K562 (cell line): ENCODE measurements around the gene CCNL2. TPM values are rescaled to one million over a fixed set of nuclear protein-coding genes. Genes with fewer than 3 reads are reported as not detected.

Experiments
- CHD2 ChIP-seq: IDR thresholded peaks from 2 replicates; pipeline ENCODE4 v1.6.1; 2011; ENCODE audit warnings: low read depth, low read length
- FOXO4 ChIP-seq: fragments of 450-650 bp; formaldehyde crosslinking; IDR thresholded peaks from 2 replicates; pipeline ENCODE4 v1.4.0; 2020; ENCODE audit warnings: mild to moderate bottlenecking, moderate library complexity
- HEY1 ChIP-seq: fragments of 250-450 bp; sonication (Bioruptor Pico); IDR thresholded peaks from 2 replicates; pipeline ENCODE4 v1.5.0; 2020; ENCODE audit warnings: mild to moderate bottlenecking, moderate library complexity, borderline replicate concordance
- NCOA4 ChIP-seq: fragments of 450-650 bp; IDR thresholded peaks from 2 replicates; pipeline ENCODE4 v1.6.1; 2018; ENCODE audit warnings: mild to moderate bottlenecking; ENCODE audit not compliant: partially characterized antibody
- PHB2 ChIP-seq: fragments of 450-650 bp; IDR thresholded peaks from 2 replicates; pipeline ENCODE4 v1.6.1; 2017; ENCODE audit warnings: low read depth
- SRSF1 ChIP-seq: fragments of 200-400 bp; formaldehyde crosslinking; IDR thresholded peaks from 2 replicates; pipeline ENCODE4 v1.6.1; 2017; ENCODE audit warnings: mild to moderate bottlenecking, low read depth, low read length, moderate library complexity
- polyA plus RNA-seq, 8 experiments: library from polyadenylated mRNA; depleted of rRNA in 4 of 8; stranded (reverse) in 5 of 8; unstranded in 3 of 8; fragments of >200 nt; fragmentation: Nextera tagmentation in 2 of 8; fragmentation: Illumina TruSeq in 1 of 8; extraction: Ambion mirVana in 2 of 8; extraction: Trizol in 1 of 8; gene quantifications; 2 replicates each; pipeline versions ENCODE4 v1.2.1 to v1.2.3, GENCODE V29; 2011 to 2014; ENCODE audit warnings: inconsistent platforms in 1 of 8, missing spikeins in 1 of 8
- total RNA-seq, 7 experiments: library from RNA; depleted of rRNA in 6 of 7; stranded (reverse); fragments of >200 nt in 6 of 7; fragmentation: Illumina TruSeq in 2 of 7; extraction: Trizol in 2 of 7; gene quantifications; 2 replicates each; pipeline versions ENCODE4 v1.2.1 to v1.2.3, GENCODE V29; 2011 to 2021; ENCODE audit warnings: low replicate concordance in 1 of 7
- TF ChIP-seq, protein P1 (sequence below): sonication (generic); formaldehyde crosslinking; IDR thresholded peaks from 2 replicates; pipeline ENCODE4 v1.8.0; 2023; ENCODE audit warnings: mild to moderate bottlenecking, missing genetic modification reagents
- TF ChIP-seq, protein P2 (sequence below), 2 experiments: fragments of 150-350 bp in 1 of 2; IDR thresholded peaks; 2 replicates each; pipeline ENCODE4 v1.6.1; 2012 to 2016; ENCODE audit warnings: low read depth in 2 of 2, low read length in 2 of 2, mild to moderate bottlenecking in 1 of 2, moderate library complexity in 1 of 2
- TF ChIP-seq, protein P3 (sequence below), 2 experiments: fragments of 450-650 bp; IDR thresholded peaks; 2 replicates each; pipeline ENCODE4 v1.6.1; 2018; ENCODE audit warnings: mild to moderate bottlenecking in 2 of 2, low read depth in 1 of 2; ENCODE audit not compliant: partially characterized antibody in 2 of 2

Gene CCNL2
- total and polyA plus RNA-seq, 9 of the 15 experiments (the other 6 are each of a cell fraction or from before 2014, with no cell fraction given): 2.8 to 287 (median 94.5) TPM

DNA sequence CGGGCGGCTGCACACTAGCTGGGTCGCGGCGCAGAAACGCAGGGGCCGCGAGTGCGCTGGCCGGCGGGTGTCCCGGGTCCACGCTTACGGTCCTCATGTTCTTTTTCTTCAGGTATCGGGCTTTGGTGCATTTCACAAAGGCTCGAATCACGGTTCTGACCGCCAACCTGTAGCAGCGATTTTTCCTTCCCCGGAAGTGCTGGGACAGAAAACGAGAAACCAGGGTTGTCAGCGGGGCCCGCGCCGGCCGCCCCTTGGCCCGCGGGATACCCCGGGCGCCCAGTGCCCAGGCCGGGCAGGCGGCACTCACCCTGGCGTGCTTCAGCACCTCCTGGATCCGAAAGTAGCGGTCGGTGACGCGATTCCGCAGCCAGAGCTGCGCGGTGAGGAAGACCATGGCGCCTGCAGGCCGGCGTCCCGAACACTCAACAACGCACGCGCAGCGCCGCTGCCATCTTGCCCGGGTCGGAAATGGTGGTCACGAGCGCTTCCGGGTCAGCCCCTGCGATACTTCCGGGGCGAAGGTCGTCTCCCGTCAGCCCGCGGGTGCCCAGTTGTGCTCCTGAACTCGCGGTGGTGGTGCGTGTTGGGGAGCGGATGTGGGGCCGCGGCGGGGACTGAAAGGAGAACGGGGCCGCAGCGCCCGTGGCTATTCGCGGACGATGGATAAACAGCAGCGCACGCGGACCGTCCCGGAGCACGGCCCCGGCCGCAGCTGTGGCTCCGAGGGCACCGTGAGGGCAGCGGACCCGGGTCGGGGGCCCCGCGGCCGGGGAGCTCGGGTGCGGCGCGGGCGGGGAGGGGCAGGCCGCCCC is 7.9 kb upstream of the CCNL2 start, which contains the start of gene MRPL20 (continued):
- no peak for TF ChIP-seq FOXO4 (CRISPR knock-in tag)
- TF ChIP-seq, protein P1, sequence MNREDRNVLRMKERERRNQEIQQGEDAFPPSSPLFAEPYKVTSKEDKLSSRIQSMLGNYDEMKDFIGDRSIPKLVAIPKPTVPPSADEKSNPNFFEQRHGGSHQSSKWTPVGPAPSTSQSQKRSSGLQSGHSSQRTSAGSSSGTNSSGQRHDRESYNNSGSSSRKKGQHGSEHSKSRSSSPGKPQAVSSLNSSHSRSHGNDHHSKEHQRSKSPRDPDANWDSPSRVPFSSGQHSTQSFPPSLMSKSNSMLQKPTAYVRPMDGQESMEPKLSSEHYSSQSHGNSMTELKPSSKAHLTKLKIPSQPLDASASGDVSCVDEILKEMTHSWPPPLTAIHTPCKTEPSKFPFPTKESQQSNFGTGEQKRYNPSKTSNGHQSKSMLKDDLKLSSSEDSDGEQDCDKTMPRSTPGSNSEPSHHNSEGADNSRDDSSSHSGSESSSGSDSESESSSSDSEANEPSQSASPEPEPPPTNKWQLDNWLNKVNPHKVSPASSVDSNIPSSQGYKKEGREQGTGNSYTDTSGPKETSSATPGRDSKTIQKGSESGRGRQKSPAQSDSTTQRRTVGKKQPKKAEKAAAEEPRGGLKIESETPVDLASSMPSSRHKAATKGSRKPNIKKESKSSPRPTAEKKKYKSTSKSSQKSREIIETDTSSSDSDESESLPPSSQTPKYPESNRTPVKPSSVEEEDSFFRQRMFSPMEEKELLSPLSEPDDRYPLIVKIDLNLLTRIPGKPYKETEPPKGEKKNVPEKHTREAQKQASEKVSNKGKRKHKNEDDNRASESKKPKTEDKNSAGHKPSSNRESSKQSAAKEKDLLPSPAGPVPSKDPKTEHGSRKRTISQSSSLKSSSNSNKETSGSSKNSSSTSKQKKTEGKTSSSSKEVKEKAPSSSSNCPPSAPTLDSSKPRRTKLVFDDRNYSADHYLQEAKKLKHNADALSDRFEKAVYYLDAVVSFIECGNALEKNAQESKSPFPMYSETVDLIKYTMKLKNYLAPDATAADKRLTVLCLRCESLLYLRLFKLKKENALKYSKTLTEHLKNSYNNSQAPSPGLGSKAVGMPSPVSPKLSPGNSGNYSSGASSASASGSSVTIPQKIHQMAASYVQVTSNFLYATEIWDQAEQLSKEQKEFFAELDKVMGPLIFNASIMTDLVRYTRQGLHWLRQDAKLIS (CRISPR knock-in tag): peak; percentile 92
- TF ChIP-seq CHD2: peak; percentile 75
- TF ChIP-seq PHB2: no peak
- no peak for TF ChIP-seq NCOA4
- TF ChIP-seq SRSF1: peak; percentile 85; the same call in 1 of the 2 replicates
- no peak for TF ChIP-seq HEY1
- TF ChIP-seq, protein P2, sequence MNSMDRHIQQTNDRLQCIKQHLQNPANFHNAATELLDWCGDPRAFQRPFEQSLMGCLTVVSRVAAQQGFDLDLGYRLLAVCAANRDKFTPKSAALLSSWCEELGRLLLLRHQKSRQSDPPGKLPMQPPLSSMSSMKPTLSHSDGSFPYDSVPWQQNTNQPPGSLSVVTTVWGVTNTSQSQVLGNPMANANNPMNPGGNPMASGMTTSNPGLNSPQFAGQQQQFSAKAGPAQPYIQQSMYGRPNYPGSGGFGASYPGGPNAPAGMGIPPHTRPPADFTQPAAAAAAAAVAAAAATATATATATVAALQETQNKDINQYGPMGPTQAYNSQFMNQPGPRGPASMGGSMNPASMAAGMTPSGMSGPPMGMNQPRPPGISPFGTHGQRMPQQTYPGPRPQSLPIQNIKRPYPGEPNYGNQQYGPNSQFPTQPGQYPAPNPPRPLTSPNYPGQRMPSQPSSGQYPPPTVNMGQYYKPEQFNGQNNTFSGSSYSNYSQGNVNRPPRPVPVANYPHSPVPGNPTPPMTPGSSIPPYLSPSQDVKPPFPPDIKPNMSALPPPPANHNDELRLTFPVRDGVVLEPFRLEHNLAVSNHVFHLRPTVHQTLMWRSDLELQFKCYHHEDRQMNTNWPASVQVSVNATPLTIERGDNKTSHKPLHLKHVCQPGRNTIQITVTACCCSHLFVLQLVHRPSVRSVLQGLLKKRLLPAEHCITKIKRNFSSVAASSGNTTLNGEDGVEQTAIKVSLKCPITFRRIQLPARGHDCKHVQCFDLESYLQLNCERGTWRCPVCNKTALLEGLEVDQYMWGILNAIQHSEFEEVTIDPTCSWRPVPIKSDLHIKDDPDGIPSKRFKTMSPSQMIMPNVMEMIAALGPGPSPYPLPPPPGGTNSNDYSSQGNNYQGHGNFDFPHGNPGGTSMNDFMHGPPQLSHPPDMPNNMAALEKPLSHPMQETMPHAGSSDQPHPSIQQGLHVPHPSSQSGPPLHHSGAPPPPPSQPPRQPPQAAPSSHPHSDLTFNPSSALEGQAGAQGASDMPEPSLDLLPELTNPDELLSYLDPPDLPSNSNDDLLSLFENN (IDR thresholded peaks at IDR 0.05; ENCODE audit: low read depth in 2 of 2, low read length in 2 of 2): peak in 1 of 2 experiments; percentile 24; a peak in 1 of 4 replicates
- TF ChIP-seq, protein P3, sequence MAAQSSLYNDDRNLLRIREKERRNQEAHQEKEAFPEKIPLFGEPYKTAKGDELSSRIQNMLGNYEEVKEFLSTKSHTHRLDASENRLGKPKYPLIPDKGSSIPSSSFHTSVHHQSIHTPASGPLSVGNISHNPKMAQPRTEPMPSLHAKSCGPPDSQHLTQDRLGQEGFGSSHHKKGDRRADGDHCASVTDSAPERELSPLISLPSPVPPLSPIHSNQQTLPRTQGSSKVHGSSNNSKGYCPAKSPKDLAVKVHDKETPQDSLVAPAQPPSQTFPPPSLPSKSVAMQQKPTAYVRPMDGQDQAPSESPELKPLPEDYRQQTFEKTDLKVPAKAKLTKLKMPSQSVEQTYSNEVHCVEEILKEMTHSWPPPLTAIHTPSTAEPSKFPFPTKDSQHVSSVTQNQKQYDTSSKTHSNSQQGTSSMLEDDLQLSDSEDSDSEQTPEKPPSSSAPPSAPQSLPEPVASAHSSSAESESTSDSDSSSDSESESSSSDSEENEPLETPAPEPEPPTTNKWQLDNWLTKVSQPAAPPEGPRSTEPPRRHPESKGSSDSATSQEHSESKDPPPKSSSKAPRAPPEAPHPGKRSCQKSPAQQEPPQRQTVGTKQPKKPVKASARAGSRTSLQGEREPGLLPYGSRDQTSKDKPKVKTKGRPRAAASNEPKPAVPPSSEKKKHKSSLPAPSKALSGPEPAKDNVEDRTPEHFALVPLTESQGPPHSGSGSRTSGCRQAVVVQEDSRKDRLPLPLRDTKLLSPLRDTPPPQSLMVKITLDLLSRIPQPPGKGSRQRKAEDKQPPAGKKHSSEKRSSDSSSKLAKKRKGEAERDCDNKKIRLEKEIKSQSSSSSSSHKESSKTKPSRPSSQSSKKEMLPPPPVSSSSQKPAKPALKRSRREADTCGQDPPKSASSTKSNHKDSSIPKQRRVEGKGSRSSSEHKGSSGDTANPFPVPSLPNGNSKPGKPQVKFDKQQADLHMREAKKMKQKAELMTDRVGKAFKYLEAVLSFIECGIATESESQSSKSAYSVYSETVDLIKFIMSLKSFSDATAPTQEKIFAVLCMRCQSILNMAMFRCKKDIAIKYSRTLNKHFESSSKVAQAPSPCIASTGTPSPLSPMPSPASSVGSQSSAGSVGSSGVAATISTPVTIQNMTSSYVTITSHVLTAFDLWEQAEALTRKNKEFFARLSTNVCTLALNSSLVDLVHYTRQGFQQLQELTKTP (IDR thresholded peaks at IDR 0.05; ENCODE audit: low read depth in 1 of 2, partially characterized antibody in 2 of 2): peak in 1 of 2 experiments; percentile 68
